ENCODE data around the gene KRT38. TPM values are rescaled to one million over a fixed set of nuclear protein-coding genes. Genes with fewer than 3 reads are reported as not detected.
"Not testable (repeated sequence)": the region's sequence is repeated elsewhere in the genome, so short reads cannot be mapped to it uniquely, and the experiment has no call there.

KRT38 gene
- total RNA-seq, 4 donors from 2014 or later = not detected

DNA sequence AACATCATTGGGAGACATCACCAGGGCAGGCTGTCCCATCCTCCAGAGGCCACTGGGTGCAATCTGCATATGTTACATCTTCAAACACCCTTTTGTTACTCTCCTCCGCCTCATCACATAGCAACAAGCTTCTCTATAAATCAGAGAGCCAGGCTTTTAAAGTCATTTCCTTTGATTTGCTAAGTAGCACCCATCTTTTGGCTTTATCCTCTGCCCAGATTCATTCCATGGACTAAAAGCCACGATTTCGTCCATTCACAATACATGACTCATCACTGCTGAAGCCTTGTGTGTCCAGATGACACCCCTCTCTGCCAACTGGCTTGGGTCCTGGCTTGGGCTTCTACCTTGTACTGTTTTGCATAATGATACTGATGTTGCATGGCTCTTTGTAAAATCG is 2.0 kb upstream of the KRT38 start:
- TF ChIP-seq, protein P1, sequence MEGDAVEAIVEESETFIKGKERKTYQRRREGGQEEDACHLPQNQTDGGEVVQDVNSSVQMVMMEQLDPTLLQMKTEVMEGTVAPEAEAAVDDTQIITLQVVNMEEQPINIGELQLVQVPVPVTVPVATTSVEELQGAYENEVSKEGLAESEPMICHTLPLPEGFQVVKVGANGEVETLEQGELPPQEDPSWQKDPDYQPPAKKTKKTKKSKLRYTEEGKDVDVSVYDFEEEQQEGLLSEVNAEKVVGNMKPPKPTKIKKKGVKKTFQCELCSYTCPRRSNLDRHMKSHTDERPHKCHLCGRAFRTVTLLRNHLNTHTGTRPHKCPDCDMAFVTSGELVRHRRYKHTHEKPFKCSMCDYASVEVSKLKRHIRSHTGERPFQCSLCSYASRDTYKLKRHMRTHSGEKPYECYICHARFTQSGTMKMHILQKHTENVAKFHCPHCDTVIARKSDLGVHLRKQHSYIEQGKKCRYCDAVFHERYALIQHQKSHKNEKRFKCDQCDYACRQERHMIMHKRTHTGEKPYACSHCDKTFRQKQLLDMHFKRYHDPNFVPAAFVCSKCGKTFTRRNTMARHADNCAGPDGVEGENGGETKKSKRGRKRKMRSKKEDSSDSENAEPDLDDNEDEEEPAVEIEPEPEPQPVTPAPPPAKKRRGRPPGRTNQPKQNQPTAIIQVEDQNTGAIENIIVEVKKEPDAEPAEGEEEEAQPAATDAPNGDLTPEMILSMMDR (IDR thresholded peaks at IDR 0.05) = no peak
- ATAC-seq (ENCODE audit: low FRiP score) (no peak), DNase-seq (ENCODE audit: low spot score) (no peak)

DNA sequence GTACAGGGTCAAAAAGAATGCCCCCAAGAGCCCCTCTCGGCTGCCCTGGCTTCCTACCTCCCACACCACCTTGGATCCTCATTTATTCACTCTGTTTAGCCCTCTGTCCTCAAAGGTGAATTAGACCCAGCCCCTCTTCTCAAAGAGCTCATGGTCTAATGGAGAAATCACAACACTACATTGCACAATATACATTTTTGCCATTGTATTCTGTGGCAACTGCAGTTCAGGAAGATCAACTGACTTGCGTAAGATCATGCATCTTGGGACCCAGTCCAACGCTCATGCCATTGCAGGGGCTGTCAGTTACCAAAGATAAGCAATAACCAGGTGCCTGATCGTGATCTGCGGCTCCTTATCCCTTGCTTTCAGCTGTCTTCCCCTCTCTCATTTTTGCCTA is 1.4 kb downstream of the KRT38 start:
- TF ChIP-seq, protein P1 (IDR thresholded peaks at IDR 0.05) = no peak
- no peak for ATAC-seq (ENCODE audit: low FRiP score)
- no peak for DNase-seq (ENCODE audit: low spot score)

DNA sequence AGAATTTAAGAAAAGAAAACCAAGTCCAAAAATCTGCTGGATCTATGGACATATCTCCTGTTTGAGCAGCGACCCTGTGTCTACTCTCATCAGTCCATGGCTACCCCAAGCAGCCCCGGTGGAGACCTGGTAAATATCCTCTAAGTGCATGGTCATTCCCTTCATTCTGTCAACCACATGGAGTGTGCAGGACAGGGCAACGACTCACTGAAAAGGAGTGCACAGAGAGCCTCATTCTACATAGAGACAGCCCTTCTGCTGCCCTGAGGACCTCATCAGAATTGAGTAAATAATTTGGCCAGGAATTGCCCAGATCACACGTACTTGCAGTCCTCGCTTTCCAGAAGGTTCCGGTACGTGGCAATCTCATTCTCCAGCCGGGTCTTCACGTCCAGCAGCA is 3.0 kb downstream of the KRT38 start:
- DNase-seq (ENCODE audit: low spot score) (no peak), ATAC-seq (ENCODE audit: low FRiP score) (no peak)
- TF ChIP-seq, protein P1 (IDR thresholded peaks at IDR 0.05) = no peak

DNA sequence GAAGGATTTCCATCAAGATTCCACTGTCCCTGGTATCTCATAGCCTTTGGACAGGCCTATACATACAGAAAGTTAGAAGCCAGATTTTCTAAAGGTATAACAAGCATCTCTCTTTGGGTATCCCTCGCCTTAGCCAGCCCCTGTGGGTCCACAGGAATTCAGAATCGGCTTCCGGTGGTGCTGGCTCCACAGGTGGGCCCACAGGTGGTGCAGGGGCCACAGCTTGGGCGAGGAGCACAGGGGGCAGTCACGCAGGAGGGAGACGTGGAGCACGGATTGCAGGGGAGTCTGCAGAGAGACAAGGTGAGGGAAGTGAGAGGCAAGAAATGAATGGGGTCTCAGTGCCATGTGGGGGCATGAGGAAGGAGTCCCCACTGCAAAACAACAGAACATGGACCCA is 3.5 kb downstream of the KRT38 start:
- TF ChIP-seq, protein P1 (IDR thresholded peaks at IDR 0.05) = no peak
- DNase-seq (ENCODE audit: low spot score) (no peak), ATAC-seq (ENCODE audit: low FRiP score) (no peak)

DNA sequence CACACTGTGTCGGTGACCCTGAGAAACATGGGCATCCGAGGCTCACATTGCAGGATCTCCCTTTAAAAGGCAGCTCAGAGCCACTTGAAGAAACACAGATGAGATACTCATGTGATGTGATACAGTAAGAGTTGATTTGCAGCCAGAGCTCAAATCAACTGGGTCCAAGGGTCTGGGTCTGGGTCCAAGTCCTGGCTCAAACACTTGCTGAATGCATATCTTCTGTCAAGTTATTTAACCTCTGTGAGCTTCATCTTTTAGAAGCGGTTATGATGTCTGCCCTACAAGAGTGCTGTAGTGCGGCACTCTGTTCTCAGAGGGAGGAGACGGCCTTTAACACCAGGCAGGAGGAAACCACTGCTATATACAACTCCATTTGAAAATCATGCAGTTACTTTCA is 6.4 kb downstream of the KRT38 start:
- ATAC-seq (ENCODE audit: low FRiP score) (no peak), DNase-seq (ENCODE audit: low spot score) (no peak)
- TF ChIP-seq, protein P1 (IDR thresholded peaks at IDR 0.05) = no peak

DNA sequence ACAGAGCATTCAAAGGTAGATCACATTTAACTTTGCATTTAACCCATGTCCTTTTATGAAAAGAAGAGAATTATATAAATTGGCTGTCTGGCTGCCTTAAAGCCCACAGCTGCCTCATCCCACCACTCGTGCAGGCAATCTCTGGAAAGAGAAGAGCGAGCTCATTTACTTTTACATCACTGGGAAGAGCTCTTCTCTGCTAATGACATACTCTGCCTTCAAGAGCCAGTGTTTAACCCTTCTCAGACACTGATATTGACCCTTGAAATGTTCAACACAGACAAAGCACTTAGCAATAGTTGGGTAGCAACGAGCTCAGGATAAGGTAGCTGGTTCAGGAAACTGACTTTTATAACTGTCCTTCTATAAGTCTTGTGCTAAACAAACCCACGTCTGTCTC is 6.8 kb downstream of the KRT38 start:
- DNase-seq (ENCODE audit: low spot score) (no peak), ATAC-seq (ENCODE audit: low FRiP score) (no peak)
- TF ChIP-seq, protein P1 (IDR thresholded peaks at IDR 0.05) = no peak

DNA sequence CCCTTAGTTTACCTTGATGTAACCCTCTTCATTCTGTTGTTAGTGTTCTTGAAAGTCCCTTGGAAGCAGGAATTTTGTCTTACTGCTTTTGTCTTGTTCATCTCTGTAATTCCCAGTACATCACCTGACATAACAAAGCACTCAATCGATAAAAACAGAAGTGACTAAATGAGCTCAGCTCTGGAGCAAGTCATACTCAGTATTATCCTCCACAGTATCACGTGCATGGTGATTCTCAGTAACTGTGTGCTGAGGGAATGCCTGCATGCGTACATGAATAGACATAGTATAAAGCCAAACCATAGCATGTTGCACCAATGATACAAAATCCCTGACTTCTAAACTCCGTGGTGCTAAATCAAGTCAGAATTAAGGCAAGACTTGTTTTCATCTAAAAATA is 7.2 kb downstream of the KRT38 start:
- TF ChIP-seq, protein P1 (IDR thresholded peaks at IDR 0.05) = no peak

DNA sequence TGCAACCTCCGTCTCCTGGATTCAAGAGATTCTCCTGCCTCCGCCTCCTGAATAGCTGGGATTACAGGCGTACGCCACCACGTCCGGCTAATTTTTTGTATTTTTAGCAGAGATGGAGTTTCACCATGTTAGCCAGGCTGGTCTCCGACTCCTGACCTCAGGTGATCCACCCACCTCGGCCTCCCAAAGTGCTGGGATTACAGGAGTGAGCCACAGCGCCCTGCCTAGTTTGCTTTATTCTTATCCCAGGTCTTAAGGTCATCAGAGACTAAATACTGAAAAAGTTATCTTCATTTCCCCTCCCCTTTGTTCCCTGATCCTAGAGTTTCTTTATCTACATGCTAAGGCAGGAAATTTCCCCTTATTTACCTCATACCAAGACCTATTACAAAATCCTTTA is 10.4 kb downstream of the KRT38 start:
- not testable (repeated sequence) for ATAC-seq (ENCODE audit: low FRiP score); DNase-seq (ENCODE audit: low spot score)

More for the DNA sequence above, 7.2 kb downstream of the KRT38 start:
- ATAC-seq (ENCODE audit: low FRiP score) (no peak), DNase-seq (ENCODE audit: low spot score) (no peak)
